Endothelial cell (in vitro differentiated cells): ENCODE data around the gene PDE1A. TPM values are rescaled to one million over a fixed set of nuclear protein-coding genes. Genes with fewer than 3 reads are reported as not detected.
"Not testable (repeated sequence)": the region's sequence is repeated elsewhere in the genome, so short reads cannot be mapped to it uniquely, and the experiment has no call there.

ENCODE experiments used
- DNase-seq: peaks from one replicate; pipeline ENCODE4 v3.0.0; 2021; ENCODE audit warnings: low spot score
- H3K27ac Mint-ChIP-seq: one replicate; pipeline ENCODE4 v1.8.0; 2021; ENCODE audit warnings: mixed read lengths, inconsistent platforms; ENCODE audit not compliant: unreplicated experiment
- H3K27me3 Mint-ChIP-seq: one replicate; pipeline ENCODE4 v1.8.0; 2021; ENCODE audit warnings: mild to moderate bottlenecking, moderate library complexity, mixed read lengths, inconsistent platforms; ENCODE audit not compliant: unreplicated experiment
- H3K36me3 Mint-ChIP-seq: one replicate; pipeline ENCODE4 v1.8.0; 2021; ENCODE audit warnings: mild to moderate bottlenecking, low read depth, mixed read lengths, inconsistent platforms; ENCODE audit not compliant: unreplicated experiment
- H3K4me1 Mint-ChIP-seq: one replicate; pipeline ENCODE4 v1.8.0; 2021; ENCODE audit warnings: mild to moderate bottlenecking, mixed read lengths, inconsistent platforms; ENCODE audit not compliant: unreplicated experiment
- H3K4me3 Mint-ChIP-seq: one replicate; pipeline ENCODE4 v1.8.0; 2021; ENCODE audit warnings: mild to moderate bottlenecking, mixed read lengths, inconsistent platforms; ENCODE audit not compliant: unreplicated experiment
- H3K9me3 Mint-ChIP-seq: one replicate; pipeline ENCODE4 v1.8.0; 2021; ENCODE audit warnings: mixed read lengths, inconsistent platforms; ENCODE audit not compliant: unreplicated experiment
- total RNA-seq: library from RNA; stranded (reverse); fragmentation: NEBNext Ultra II Directional; extraction: Animal tissue kit (Norgen Biotek cat#: 25700); gene quantifications from one replicate; pipeline ENCODE4 v1.2.1, GENCODE V29; 2021; ENCODE audit not compliant: unreplicated experiment
- TF ChIP-seq, protein P1 (sequence below): fragments of 200-600 bp; sonication (generic); IDR thresholded peaks from one replicate; pipeline ENCODE4 v1.5.0; 2021; ENCODE audit warnings: antibody characterized with exemption; ENCODE audit not compliant: unreplicated experiment

PDE1A gene
- total RNA-seq, 1 donor from 2014 or later, result 21.6 TPM

- Mint-ChIP-seq H3K36me3 (no peaks in the 10 kb centered on the region), H3K4me3 (no peak overlapping the region), H3K27me3 (no peaks in the 10 kb centered on the region), H3K9me3 (no peaks in the 10 kb centered on the region), H3K27ac (no peak overlapping the region), H3K4me1 (no peaks in the 10 kb centered on the region)
- DNase-seq, result no peak
- TF ChIP-seq, protein P1, sequence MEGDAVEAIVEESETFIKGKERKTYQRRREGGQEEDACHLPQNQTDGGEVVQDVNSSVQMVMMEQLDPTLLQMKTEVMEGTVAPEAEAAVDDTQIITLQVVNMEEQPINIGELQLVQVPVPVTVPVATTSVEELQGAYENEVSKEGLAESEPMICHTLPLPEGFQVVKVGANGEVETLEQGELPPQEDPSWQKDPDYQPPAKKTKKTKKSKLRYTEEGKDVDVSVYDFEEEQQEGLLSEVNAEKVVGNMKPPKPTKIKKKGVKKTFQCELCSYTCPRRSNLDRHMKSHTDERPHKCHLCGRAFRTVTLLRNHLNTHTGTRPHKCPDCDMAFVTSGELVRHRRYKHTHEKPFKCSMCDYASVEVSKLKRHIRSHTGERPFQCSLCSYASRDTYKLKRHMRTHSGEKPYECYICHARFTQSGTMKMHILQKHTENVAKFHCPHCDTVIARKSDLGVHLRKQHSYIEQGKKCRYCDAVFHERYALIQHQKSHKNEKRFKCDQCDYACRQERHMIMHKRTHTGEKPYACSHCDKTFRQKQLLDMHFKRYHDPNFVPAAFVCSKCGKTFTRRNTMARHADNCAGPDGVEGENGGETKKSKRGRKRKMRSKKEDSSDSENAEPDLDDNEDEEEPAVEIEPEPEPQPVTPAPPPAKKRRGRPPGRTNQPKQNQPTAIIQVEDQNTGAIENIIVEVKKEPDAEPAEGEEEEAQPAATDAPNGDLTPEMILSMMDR, result no peak
These were observed 135.5 kb downstream of the PDE1A start for GRCh38 chr2:182291296-182291695.

DNA sequence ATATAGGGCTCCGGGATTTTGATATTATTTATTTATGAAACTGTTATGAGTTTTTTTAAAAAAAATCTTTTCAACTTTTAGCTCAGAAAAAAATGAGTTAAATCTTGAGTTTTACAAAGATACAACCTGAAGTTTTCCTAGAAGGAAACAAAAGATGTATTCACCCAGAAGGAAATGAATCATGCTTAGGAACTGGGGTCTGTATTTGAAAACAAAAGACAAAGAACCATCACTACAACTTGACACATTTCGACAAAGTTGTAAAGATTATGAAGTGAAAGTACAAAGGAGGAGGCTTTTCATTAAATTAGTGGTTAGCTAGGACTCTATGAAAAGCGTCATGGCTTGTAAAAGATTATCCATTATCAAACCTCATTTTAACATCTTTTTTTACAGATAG is 143.3 kb downstream of the PDE1A start:
- H3K4me1 Mint-ChIP-seq, result peaks cover 6% of the 10 kb centered on the region
- H3K9me3 Mint-ChIP-seq, result no peaks in the 10 kb centered on the region
- DNase-seq, result no peak
- H3K4me3 Mint-ChIP-seq, result no peak overlapping the region
- peak overlapping the region; percentile 42 for H3K27ac Mint-ChIP-seq
- H3K36me3 Mint-ChIP-seq, result no peaks in the 10 kb centered on the region
- no peaks in the 10 kb centered on the region for H3K27me3 Mint-ChIP-seq
- TF ChIP-seq, protein P1, result no peak

- Mint-ChIP-seq H3K9me3 (peaks cover 5% of the 10 kb centered on the region), H3K4me1 (peaks cover 6% of the 10 kb centered on the region), H3K4me3 (no peak overlapping the region), H3K27ac (no peak overlapping the region), H3K36me3 (peaks cover 12% of the 10 kb centered on the region), H3K27me3 (no peaks in the 10 kb centered on the region)
- DNase-seq, result no peak
- TF ChIP-seq, protein P1, result no peak
These were observed 145.6 kb downstream of the PDE1A start for GRCh38 chr2:182281276-182281675.

GRCh38 chr2:182280118-182280517 is 146.7 kb downstream of the PDE1A start:
- DNase-seq, result no peak
- Mint-ChIP-seq H3K27ac (no peak overlapping the region), H3K9me3 (peaks cover 5% of the 10 kb centered on the region), H3K4me3 (no peak overlapping the region), H3K36me3 (peaks cover 12% of the 10 kb centered on the region), H3K27me3 (no peaks in the 10 kb centered on the region), H3K4me1 (peaks cover 6% of the 10 kb centered on the region)
- TF ChIP-seq, protein P1, result no peak

- H3K4me3 Mint-ChIP-seq, H3K9me3 Mint-ChIP-seq, DNase-seq, H3K27me3 Mint-ChIP-seq, H3K27ac Mint-ChIP-seq, H3K4me1 Mint-ChIP-seq: not testable (repeated sequence)
- H3K36me3 Mint-ChIP-seq, result peaks cover 12% of the 10 kb centered on the region
These were observed 150.2 kb downstream of the PDE1A start for GRCh38 chr2:182276662-182277061.

- Mint-ChIP-seq H3K9me3 (no peaks in the 10 kb centered on the region), H3K27ac (no peak overlapping the region), H3K4me3 (no peak overlapping the region), H3K36me3 (no peaks in the 10 kb centered on the region), H3K27me3 (no peaks in the 10 kb centered on the region), H3K4me1 (no peaks in the 10 kb centered on the region)
- TF ChIP-seq, protein P1, result no peak
- no peak for DNase-seq
These were observed 158.9 kb downstream of the PDE1A start for GRCh38 chr2:182267971-182268370.
